Measurements from ENCODE around the gene SSC5D. TPM values are rescaled to one million over a fixed set of nuclear protein-coding genes. Genes with fewer than 3 reads are reported as not detected.

Gene SSC5D
- polyA plus RNA-seq, 3 donors: 0.08 TPM; not detected in 2

GRCh38 chr19:55465460-55466240, 22.6 kb upstream of the SSC5D start:
- Histone ChIP-seq H3K9ac (ENCODE audit: insufficient read depth, low read length, poor library complexity, severe bottlenecking) (no peak overlapping the region), H3K4me3 (replicated peaks in 1 of 3; ENCODE audit: low read depth in 2 of 3, low read length in 3 of 3) (no peak overlapping the region), H3K79me2 (ENCODE audit: insufficient read depth, low read length) (no peaks in the 10 kb centered on the region), H3K27me3 (ENCODE audit: control insufficient read depth in 2 of 2, insufficient read depth in 2 of 2, low read length in 2 of 2) (no peaks in the 10 kb centered on the region), H3K27ac (ENCODE audit: low read depth in 1 of 2, low read length in 2 of 2) (no peak overlapping the region), H4K20me1 (ENCODE audit: insufficient read depth, low read length) (no peaks in the 10 kb centered on the region), H3K4me2 (replicated peaks; ENCODE audit: extremely low read depth, low read length, poor library complexity, severe bottlenecking) (no peak overlapping the region), H2AFZ (ENCODE audit: insufficient read depth, low read depth, low read length, poor library complexity, severe bottlenecking) (no peak overlapping the region), H3K9me3 (replicated peaks in 1 of 2; ENCODE audit: control insufficient read depth in 1 of 2, insufficient read depth in 1 of 2, low read length in 2 of 2) (no peaks in the 10 kb centered on the region), H3K4me1 (ENCODE audit: control insufficient read depth in 1 of 2, insufficient read depth in 2 of 2, low read length in 2 of 2) (peaks cover 13 to 19% of the 10 kb centered on the region in 2 donors), H3K36me3 (replicated peaks in 1 of 2; ENCODE audit: control insufficient read depth in 1 of 2, insufficient read depth in 2 of 2, low read length in 2 of 2) (no peaks in the 10 kb centered on the region)
- TF ChIP-seq, protein P1, sequence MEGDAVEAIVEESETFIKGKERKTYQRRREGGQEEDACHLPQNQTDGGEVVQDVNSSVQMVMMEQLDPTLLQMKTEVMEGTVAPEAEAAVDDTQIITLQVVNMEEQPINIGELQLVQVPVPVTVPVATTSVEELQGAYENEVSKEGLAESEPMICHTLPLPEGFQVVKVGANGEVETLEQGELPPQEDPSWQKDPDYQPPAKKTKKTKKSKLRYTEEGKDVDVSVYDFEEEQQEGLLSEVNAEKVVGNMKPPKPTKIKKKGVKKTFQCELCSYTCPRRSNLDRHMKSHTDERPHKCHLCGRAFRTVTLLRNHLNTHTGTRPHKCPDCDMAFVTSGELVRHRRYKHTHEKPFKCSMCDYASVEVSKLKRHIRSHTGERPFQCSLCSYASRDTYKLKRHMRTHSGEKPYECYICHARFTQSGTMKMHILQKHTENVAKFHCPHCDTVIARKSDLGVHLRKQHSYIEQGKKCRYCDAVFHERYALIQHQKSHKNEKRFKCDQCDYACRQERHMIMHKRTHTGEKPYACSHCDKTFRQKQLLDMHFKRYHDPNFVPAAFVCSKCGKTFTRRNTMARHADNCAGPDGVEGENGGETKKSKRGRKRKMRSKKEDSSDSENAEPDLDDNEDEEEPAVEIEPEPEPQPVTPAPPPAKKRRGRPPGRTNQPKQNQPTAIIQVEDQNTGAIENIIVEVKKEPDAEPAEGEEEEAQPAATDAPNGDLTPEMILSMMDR (IDR thresholded peaks at IDR 0.05): no peak
- Mint-ChIP-seq H3K36me3 (no peaks in the 10 kb centered on the region), H3K27ac (peak overlapping the region in 1 of 7 donors; percentile 1), H3K9me3 (no peaks in the 10 kb centered on the region), H3K4me3 (no peak overlapping the region), H3K27me3 (ENCODE audit: low read depth in 3 of 3) (peaks cover 5 to 10% (median 5%) of the 10 kb centered on the region in 3 donors), H3K4me1 (peaks cover 11% of the 10 kb centered on the region)
- intact Hi-C loops (cut with micrococcal nuclease): loop anchor here (5.0 kb wide), 1 partner anchor 37 kb away; no protein-coding TSS in a partner anchor
- 91% methylated on average over 6 of the region's 11 CpGs for WGBS (ENCODE audit: insufficient coverage)
- DNase-seq: no peak

DNA sequence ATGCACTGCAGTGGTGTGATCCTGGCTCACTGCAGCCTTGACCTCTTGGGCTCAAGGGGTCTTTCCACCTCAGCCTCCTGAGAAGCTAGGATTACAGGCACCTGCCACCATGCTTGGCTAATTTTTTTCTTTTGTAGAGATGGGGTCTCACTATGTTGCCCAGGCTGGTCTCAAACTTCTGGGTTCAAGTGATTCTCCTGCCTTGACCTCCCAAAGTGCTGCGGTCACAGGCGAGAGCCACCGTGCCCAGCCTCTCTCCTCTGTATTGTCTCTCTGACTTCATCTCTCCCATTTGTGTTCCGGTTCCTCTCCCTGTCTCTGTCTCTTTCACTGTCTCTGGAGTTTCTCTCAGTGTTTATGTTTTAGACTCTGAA, 22.0 kb upstream of the SSC5D start:
- no peaks in the 10 kb centered on the region for H3K9me3 ChIP-seq (replicated peaks in 1 of 2; ENCODE audit: control insufficient read depth in 1 of 2, insufficient read depth in 1 of 2, low read length in 2 of 2)
- H3K9ac ChIP-seq (ENCODE audit: insufficient read depth, low read length, poor library complexity, severe bottlenecking): no peak overlapping the region
- intact Hi-C loops (cut with micrococcal nuclease): loop anchor here (5.0 kb wide), 1 partner anchor 36 kb away; no protein-coding TSS in a partner anchor
- H3K4me2 ChIP-seq (replicated peaks; ENCODE audit: extremely low read depth, low read length, poor library complexity, severe bottlenecking): no peak overlapping the region
- no peak overlapping the region for H3K4me3 ChIP-seq (replicated peaks in 1 of 3; ENCODE audit: low read depth in 2 of 3, low read length in 3 of 3)
- H3K27ac ChIP-seq (ENCODE audit: low read depth in 1 of 2, low read length in 2 of 2): no peak overlapping the region
- H3K27ac Mint-ChIP-seq: no peak overlapping the region
- DNase-seq: no peak
- H3K4me3 Mint-ChIP-seq: no peak overlapping the region
- H4K20me1 ChIP-seq (ENCODE audit: insufficient read depth, low read length): no peaks in the 10 kb centered on the region
- WGBS (ENCODE audit: insufficient coverage): 96% methylated on average over 3 of the region's 4 CpGs
- peaks cover 0 to 2% (median 0%) of the 10 kb centered on the region in 7 donors for H3K9me3 Mint-ChIP-seq
- H3K79me2 ChIP-seq (ENCODE audit: insufficient read depth, low read length): no peaks in the 10 kb centered on the region
- H3K27me3 Mint-ChIP-seq (ENCODE audit: low read depth in 3 of 3): peaks cover 5 to 11% (median 7%) of the 10 kb centered on the region in 3 donors
- no peaks in the 10 kb centered on the region for H3K36me3 Mint-ChIP-seq
- no peak overlapping the region for H2AFZ ChIP-seq (ENCODE audit: insufficient read depth, low read depth, low read length, poor library complexity, severe bottlenecking)
- no peaks in the 10 kb centered on the region for H3K36me3 ChIP-seq (replicated peaks in 1 of 2; ENCODE audit: control insufficient read depth in 1 of 2, insufficient read depth in 2 of 2, low read length in 2 of 2)
- peaks cover 8% of the 10 kb centered on the region for H3K4me1 Mint-ChIP-seq
- no peaks in the 10 kb centered on the region for H3K27me3 ChIP-seq (ENCODE audit: control insufficient read depth in 2 of 2, insufficient read depth in 2 of 2, low read length in 2 of 2)
- TF ChIP-seq, protein P1 (IDR thresholded peaks at IDR 0.05): no peak
- peaks cover 7 to 13% of the 10 kb centered on the region in 2 donors for H3K4me1 ChIP-seq (ENCODE audit: control insufficient read depth in 1 of 2, insufficient read depth in 2 of 2, low read length in 2 of 2)
